Medulla oblongata (tissue), 1 donor: ENCODE data around the gene ZBTB34.
A peak's percentile ranks its signal among the peaks of the same experiment; 100 is the strongest.

Experiments used
- DNase-seq: peaks from one replicate; pipeline ENCODE4 v3.0.0-alpha.2; 2015; ENCODE audit errors: extremely low spot score

ZBTB34 gene

GRCh38 chr9:126919193-126919592 is 58.8 kb downstream of the ZBTB34 start:
- peak; percentile 54 for DNase-seq

DNA sequence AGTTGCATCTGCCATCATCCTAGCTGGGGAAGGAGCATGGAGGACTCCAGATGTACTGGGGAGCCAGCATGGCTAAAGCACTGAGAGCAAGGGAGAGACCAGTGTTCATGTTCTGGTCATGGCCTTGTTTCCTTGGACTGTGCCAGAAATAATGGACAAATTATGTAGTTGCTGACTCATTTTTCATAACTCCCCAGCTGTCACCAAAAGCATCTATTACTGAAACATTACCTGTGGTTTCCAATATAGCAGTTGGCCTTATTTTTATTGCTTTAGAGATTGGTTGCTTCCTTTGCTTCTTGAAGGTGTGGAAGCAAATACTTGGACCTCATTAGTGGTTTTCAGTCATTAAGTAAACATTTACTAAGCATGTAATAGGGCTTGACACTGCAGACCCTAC is 65.4 kb downstream of the ZBTB34 start:
- no peak for DNase-seq

DNA sequence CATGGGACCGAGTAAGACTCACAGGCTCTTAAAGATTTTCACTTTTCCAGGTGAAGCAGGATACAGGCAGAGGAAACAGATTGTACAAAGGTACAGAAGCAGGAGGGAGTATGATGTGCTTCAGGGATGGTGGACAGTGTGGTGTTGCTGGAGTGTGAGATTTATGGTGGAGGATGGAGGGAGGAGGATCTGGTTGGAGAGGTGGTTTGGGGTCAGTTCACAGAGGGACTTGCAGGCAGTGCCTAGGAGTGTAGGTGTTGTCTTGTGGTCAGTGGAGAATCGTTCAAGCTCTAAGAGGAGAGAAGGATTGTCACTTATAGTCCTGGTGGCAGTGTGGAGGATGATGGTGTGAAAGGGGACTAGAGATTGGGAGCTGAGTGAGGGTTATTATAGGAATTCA is 65.9 kb downstream of the ZBTB34 start:
- no peak for DNase-seq

DNA sequence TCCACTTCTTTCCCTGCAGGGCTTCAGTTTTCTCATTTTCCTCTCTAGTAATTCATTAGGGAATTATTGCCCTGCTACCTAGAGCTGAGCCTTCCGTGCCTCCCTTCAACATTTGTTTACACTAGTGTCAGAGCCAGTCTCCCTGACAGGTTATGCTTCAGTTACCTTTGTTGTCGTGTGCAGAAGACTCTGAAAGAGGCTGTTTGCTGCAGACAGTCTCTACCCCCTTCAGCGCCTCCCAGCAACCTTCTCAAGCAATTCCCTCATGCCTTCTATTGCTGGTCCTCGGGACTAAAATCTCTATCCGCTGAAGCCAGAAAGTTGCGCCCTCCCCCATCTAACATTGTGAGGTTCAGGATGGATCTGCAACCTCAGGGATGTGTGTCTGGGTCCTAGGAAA is 67.0 kb downstream of the ZBTB34 start:
- DNase-seq, result no peak

- DNase-seq, result no peak
Observed at GRCh38 chr9:126932871-126933321, 72.5 kb downstream of the ZBTB34 start.

DNA sequence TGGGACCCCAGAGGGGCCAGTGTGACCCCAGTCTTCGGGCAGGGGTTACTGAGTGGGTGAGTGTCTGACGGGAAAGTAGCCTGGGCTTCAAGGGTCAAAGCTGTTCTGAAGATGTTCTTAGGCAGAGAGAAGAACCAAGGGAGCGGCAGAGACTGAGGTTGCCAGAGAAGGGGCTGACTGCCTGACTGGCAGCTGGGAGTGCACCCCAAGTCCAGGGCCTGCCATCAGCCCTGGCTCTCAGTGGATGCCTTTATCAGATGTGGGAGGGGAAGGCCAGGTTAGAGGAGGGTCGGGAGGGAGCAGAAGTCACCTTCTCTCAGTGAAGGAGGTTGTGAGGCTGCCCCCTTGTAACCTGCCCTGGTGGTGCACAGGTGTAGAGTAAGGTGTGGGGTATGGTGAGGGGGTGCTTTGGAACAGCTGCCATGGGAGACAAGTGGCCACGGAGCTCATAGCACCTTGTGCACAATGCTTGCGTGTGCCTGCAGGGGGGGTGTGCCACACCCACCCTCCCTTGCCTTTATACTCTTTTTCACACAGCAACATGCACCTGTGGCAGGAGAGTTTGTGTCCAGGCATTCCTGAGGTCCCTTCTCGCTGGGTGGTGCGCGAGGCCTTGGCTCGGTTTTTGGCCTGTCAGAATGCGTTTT is 73.0 kb downstream of the ZBTB34 start:
- DNase-seq, result no peak

GRCh38 chr9:126934441-126934840 is 74.0 kb downstream of the ZBTB34 start:
- DNase-seq, result no peak
